GM12878 (cell line): Measurements from ENCODE around the gene C20orf144. TPM values are rescaled to one million over a fixed set of nuclear protein-coding genes. Genes with fewer than 3 reads are reported as not detected.

Experiments used
- ATAC-seq: fragments of 200-7000 bp; cut with Tn5 transposase; 3 replicates; pipeline ENCODE4 v1.9.1; 2020; ENCODE audit warnings: mild to moderate bottlenecking, moderate library complexity
- BruUV-seq: library from RNA; stranded (reverse); fragments of 400-500 nt; replicated peaks from 2 replicates; lab custom pipeline; 2021; lab: Mats Ljungman, UMichigan
- CTCF ChIA-PET: fragments of 300-600 bp; sonication (Branson Sonifier 250); formaldehyde crosslinking; extraction: SDS; loops from one replicate; lab custom pipeline; 2021; ENCODE audit warnings: inconsistent platforms; lab: Yijun Ruan, JAX
- POLR2A ChIA-PET: fragments of 350-600 bp; formaldehyde crosslinking; extraction: SDS; loops from one replicate; lab custom pipeline; 2021; ENCODE audit warnings: inconsistent platforms; lab: Charles Lee
- RAD21 ChIA-PET: fragments of 300-600 bp; sonication (Branson Sonifier 250); formaldehyde crosslinking; loops from one replicate; lab custom pipeline; 2023; ENCODE audit warnings: antibody characterized with exemption; ENCODE audit not compliant: unreplicated experiment; lab: Charles Lee
- SMC1A ChIA-PET: fragments of 300-600 bp; sonication (Branson Sonifier 250); formaldehyde crosslinking; loops from one replicate; lab custom pipeline; 2023; ENCODE audit not compliant: unreplicated experiment, uncharacterized antibody; lab: Charles Lee
- DNase-seq: peaks from one replicate; pipeline ENCODE4 v3.0.0-alpha.2; 2011; ENCODE audit warnings: low read depth, low spot score
- FAIRE-seq: peaks from 3 replicates; lab custom pipeline; 2011; peaks lifted over from hg19 to GRCh38; lab: Jason Lieb, UNC
- H2AFZ ChIP-seq: 2 replicates; pipeline ENCODE4 v1.6.0; 2011; ENCODE audit warnings: low read depth, low read length, control low read depth; ENCODE audit not compliant: control insufficient read depth
- H3K27ac ChIP-seq: 2 replicates; pipeline ENCODE4 v1.5.1; 2011; ENCODE audit warnings: control low read depth; ENCODE audit not compliant: control insufficient read depth, insufficient read depth
- H3K27me3 ChIP-seq, 2 experiments: replicated peaks in 1 of 2; 2 replicates each; pipeline versions ENCODE4 v1.6.0 to v1.6.1; 2011; ENCODE audit warnings: low read length in 1 of 2; ENCODE audit not compliant: control insufficient read depth in 2 of 2, insufficient read depth in 2 of 2
- H3K36me3 ChIP-seq, 2 experiments: 2 replicates each; pipeline ENCODE4 v1.5.1; 2011; ENCODE audit warnings: low read length in 1 of 2; ENCODE audit not compliant: control insufficient read depth in 2 of 2, insufficient read depth in 2 of 2
- H3K4me1 ChIP-seq: 2 replicates; pipeline ENCODE4 v1.6.1; 2011; ENCODE audit warnings: mild to moderate bottlenecking, low read length, moderate library complexity, mixed read lengths; ENCODE audit not compliant: control insufficient read depth, insufficient read depth
- H3K4me2 ChIP-seq: 2 replicates; pipeline ENCODE4 v1.6.0; 2011; ENCODE audit warnings: control low read depth; ENCODE audit not compliant: control insufficient read depth, insufficient read depth
- H3K4me3 ChIP-seq: fragments of 200-600 bp; sonication (generic); 2 replicates; pipeline ENCODE4 v1.5.1; 2016
- H3K79me2 ChIP-seq: 2 replicates; pipeline ENCODE4 v1.6.0; 2011; ENCODE audit warnings: low read length; ENCODE audit not compliant: control insufficient read depth, insufficient read depth
- H3K9ac ChIP-seq: 2 replicates; pipeline ENCODE4 v1.8.0; 2011; ENCODE audit warnings: low read length, control low read depth, mixed read lengths; ENCODE audit not compliant: control insufficient read depth, insufficient read depth
- H3K9me3 ChIP-seq: replicated peaks from 3 replicates; pipeline ENCODE4 v1.5.1; 2011; ENCODE audit warnings: mild to moderate bottlenecking, low read length; ENCODE audit not compliant: control insufficient read depth, insufficient read depth
- H4K20me1 ChIP-seq: 2 replicates; pipeline ENCODE4 v1.6.0; 2011; ENCODE audit not compliant: control insufficient read depth, insufficient read depth
- ATF7 ChIP-seq: fragments of 450-650 bp; IDR thresholded peaks from 2 replicates; pipeline ENCODE4 v1.6.1; 2016; ENCODE audit warnings: low read depth, mild to moderate bottlenecking
- BCLAF1 ChIP-seq: fragments of 450-650 bp; IDR thresholded peaks from 2 replicates; pipeline ENCODE4 v1.6.1; 2017; ENCODE audit warnings: antibody characterized with exemption, mild to moderate bottlenecking, moderate library complexity
- CHD1 ChIP-seq: IDR thresholded peaks from 2 replicates; pipeline ENCODE4 v1.6.1; 2012; ENCODE audit warnings: low read depth, low read length, improper control_type of control experiment
- CHD4 ChIP-seq: fragments of 200-600 bp; sonication (generic); IDR thresholded peaks from 2 replicates; pipeline ENCODE4 v1.6.1; 2016; ENCODE audit warnings: mild to moderate bottlenecking
- CUX1 ChIP-seq: IDR thresholded peaks from 2 replicates; pipeline ENCODE4 v1.6.1; 2012; ENCODE audit warnings: improper control_type of control experiment, low read depth, low read length; ENCODE audit not compliant: insufficient replicate concordance
- NFXL1 ChIP-seq: fragments of 450-650 bp; IDR thresholded peaks from 2 replicates; pipeline ENCODE4 v1.6.1; 2017; ENCODE audit warnings: antibody characterized with exemption, mild to moderate bottlenecking, borderline replicate concordance
- PML ChIP-seq: IDR thresholded peaks from 2 replicates; pipeline ENCODE4 v1.6.1; 2012; ENCODE audit warnings: low read length, inconsistent platforms
- RAD51 ChIP-seq: fragments of 450-650 bp; IDR thresholded peaks from 2 replicates; pipeline ENCODE4 v1.6.1; 2016; ENCODE audit warnings: moderate library complexity, mild to moderate bottlenecking, inconsistent platforms
- RELA ChIP-seq: fragments of 450-650 bp; IDR thresholded peaks from 2 replicates; pipeline ENCODE4 v1.8.0; 2014; ENCODE audit warnings: borderline replicate concordance; ENCODE audit not compliant: partially characterized antibody
- SREBF1 ChIP-seq: IDR thresholded peaks from 2 replicates; pipeline ENCODE4 v1.6.1; 2012; ENCODE audit warnings: mild to moderate bottlenecking, low read length
- ZBTB11 ChIP-seq: fragments of 450-650 bp; formaldehyde crosslinking; IDR thresholded peaks from 2 replicates; pipeline ENCODE4 v1.5.0; 2022; ENCODE audit warnings: mild to moderate bottlenecking, missing genetic modification characterization
- ZNF274 ChIP-seq: IDR thresholded peaks from one replicate; pipeline ENCODE4 v1.8.0; 2011; ENCODE audit not compliant: insufficient read length, insufficient read depth
- whole genome bisulfite sequencing: methylation state at CpG from one replicate; pipeline ENCODE4 v1.1.6; 2016; ENCODE audit warnings: low lambda C conversion rate; ENCODE audit not compliant: insufficient replicate concordance, insufficient coverage; ENCODE audit errors: missing lambda C conversion rate; 5-methylcytosine and 5-hydroxymethylcytosine counted together
- in situ Hi-C: fragments of 300-500 bp; cut with MboI; formaldehyde crosslinking; loops from 9 replicates; pipeline ENCODE4 v1.14.3; 2018; ENCODE audit warnings: mixed read lengths
- intact Hi-C: fragments of 100-400 bp; cut with micrococcal nuclease; formaldehyde crosslinking; loops from one replicate; pipeline ENCODE4 v1.14.2; 2022; ENCODE audit not compliant: unreplicated experiment
- polyA plus RNA-seq, 11 experiments: library from polyadenylated mRNA; depleted of rRNA in 4 of 11; unstranded in 6 of 11; stranded (reverse) in 5 of 11; fragments of >200 nt; fragmentation: Nextera tagmentation in 4 of 11; fragmentation: Illumina TruSeq in 1 of 11; extraction: Ambion mirVana in 4 of 11; extraction: Trizol in 1 of 11; gene quantifications; 1 replicate in 1 of 11; 2 replicates in 10 of 11; pipeline versions ENCODE4 v1.2.1 to v1.2.3, GENCODE V29; 2011 to 2016; ENCODE audit warnings: inconsistent platforms in 2 of 11, missing spikeins in 2 of 11, low read depth in 1 of 11
- total RNA-seq, 4 experiments: library from RNA; depleted of rRNA in 3 of 4; stranded (reverse); fragments of >200 nt in 3 of 4; fragmentation: Illumina TruSeq in 1 of 4; extraction: Trizol in 1 of 4; gene quantifications; 2 replicates each; pipeline versions ENCODE4 v1.2.1 to v1.2.3, GENCODE V29; 2013 to 2021

The C20orf144 gene
- total and polyA plus RNA-seq, 10 of the 15 experiments (the other 5 are each of a cell fraction or from before 2014, with no cell fraction given): 0.04 to 0.62 (median 0.23) TPM; not detected in 2

DNA sequence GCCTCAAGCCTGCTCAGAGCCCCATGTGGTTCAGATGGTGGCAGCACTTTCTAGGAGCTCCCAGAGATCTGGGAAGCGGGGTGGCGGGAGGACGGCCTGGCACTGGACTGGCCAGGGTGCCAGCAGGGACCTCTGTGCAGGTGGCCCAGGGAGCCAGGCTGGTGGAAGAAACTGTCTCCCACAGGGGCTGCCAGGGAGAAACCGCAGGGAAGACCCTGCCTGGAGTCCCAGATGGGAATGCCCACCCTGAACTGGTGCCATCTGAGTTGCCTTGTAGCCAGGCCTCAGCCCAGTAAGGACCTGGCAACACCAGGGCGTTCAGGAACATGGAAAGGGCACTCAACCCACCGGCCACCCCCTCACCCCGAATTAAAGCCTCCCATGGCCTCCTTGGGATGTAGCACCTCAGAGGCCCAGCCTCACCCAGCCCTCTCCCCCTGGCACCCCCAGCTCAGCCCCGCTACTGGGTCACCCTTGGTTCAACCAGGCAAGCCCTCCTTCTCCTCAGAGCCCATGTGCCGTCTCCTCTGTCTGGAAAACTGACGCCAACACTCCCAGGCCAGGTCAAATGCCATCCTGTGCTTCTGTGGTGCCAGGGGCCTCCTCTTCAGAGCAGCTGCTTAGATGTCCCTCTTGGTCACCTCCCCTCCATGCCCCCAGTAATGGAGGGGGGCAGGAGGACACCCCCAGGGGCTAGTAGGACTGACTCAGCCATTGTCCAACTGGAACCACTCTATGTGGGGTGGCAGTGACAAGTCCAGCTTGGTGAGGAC, 5.9 kb upstream of the C20orf144 start:
- in situ Hi-C loops (no loop called here), intact Hi-C loops (no loop called here)
- no peak for ATAC-seq
- no peak for FAIRE-seq
- Histone ChIP-seq H2AFZ (no peak overlapping the region), H3K9me3 (no peaks in the 10 kb centered on the region), H3K27ac (no peak overlapping the region), H3K27me3 (peaks cover 0 to 2% of the 10 kb centered on the region in 2 experiments; a peak in 2 of 4 replicates), H4K20me1 (no peaks in the 10 kb centered on the region), H3K36me3 (no peaks in the 10 kb centered on the region), H3K9ac (no peak overlapping the region), H3K4me3 (no peak overlapping the region), H3K4me1 (peaks cover 18% of the 10 kb centered on the region), H3K4me2 (no peak overlapping the region), H3K79me2 (no peaks in the 10 kb centered on the region)
- ChIA-PET SMC1A (no interaction called here), CTCF (interaction anchor here (0.7 kb wide), 1 partner anchor 183 kb away, joined by 3 read pairs; no protein-coding TSS in a partner anchor), RAD21 (no interaction called here), POLR2A (interaction anchor here (0.6 kb wide), 1 partner anchor 57 kb away, joined by 4 read pairs; no protein-coding TSS in a partner anchor)
- no TSS peak for BruUV-seq
- 87% methylated on average over 10 of the region's 10 CpGs for WGBS
- no peak for DNase-seq
- TF ChIP-seq PML (no peak), NFXL1 (no peak), RELA (no peak), RAD51 (no peak), SREBF1 (no peak), CHD1 (no peak), ATF7 (no peak), ZBTB11 (no peak), ZNF274 (no peak), CHD4 (no peak), CUX1 (no peak), BCLAF1 (no peak)
